ENCODE data around the gene CACNA1B. TPM values are rescaled to one million over a fixed set of nuclear protein-coding genes. Genes with fewer than 3 reads are reported as not detected.

CACNA1B gene
- total and polyA plus RNA-seq, 11 donors: 0.03 to 0.25 (median 0.13) TPM

DNA sequence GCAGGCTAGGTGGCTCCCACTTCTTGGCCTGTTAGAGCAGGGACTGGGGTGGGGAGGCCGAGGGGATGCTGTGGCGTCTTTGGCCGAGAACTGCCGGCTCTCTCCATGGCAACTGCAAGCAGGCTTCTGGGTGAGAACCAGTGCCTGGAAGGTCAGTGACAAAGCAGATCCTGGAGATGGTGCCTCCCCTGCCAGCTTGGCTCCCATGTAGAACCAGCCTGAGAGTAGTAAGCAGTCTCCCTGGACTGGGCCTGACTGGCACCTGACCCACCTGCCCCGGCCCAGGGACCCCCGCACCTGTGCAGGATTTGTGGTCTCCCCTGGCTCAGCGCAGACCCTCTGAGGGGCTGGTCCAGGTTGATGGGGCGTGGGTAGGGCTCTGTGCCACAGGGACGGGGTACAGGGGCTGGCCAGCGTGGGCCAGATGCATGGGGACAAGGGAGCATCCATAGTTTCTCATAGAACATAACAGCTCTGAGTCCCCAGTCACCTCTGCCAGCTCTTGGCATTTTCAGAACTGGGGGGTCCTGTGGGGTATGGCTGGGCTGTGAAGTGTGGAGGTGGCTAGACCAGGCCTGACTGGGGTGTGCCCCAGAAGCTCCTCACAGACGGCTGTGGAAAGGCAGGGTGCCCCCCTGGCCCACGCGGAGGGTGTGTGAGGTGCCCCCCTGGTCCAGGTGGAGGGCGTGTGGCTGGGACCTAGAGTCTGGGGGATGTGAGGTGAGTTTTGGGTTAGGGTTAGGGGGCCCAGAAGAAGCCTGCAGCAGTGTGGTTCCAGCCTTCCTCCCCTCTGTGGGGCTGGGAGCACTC, 22.2 kb downstream of the CACNA1B start:
- TF ChIP-seq, protein P1, sequence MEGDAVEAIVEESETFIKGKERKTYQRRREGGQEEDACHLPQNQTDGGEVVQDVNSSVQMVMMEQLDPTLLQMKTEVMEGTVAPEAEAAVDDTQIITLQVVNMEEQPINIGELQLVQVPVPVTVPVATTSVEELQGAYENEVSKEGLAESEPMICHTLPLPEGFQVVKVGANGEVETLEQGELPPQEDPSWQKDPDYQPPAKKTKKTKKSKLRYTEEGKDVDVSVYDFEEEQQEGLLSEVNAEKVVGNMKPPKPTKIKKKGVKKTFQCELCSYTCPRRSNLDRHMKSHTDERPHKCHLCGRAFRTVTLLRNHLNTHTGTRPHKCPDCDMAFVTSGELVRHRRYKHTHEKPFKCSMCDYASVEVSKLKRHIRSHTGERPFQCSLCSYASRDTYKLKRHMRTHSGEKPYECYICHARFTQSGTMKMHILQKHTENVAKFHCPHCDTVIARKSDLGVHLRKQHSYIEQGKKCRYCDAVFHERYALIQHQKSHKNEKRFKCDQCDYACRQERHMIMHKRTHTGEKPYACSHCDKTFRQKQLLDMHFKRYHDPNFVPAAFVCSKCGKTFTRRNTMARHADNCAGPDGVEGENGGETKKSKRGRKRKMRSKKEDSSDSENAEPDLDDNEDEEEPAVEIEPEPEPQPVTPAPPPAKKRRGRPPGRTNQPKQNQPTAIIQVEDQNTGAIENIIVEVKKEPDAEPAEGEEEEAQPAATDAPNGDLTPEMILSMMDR (IDR thresholded peaks at IDR 0.05): no peak
- no peak for TF ChIP-seq POLR2A (IDR thresholded peaks at IDR 0.05)
- peaks cover 0 to 23% (median 0%) of the 10 kb centered on the region in 12 donors for H3K9me3 ChIP-seq
- no peaks in the 10 kb centered on the region for H3K36me3 ChIP-seq
- no peak overlapping the region for H3K4me3 ChIP-seq
- ATAC-seq (no peak), DNase-seq (no peak)
- intact Hi-C loops (cut with DNase I): no loop called here
- H3K4me1 ChIP-seq: no peaks in the 10 kb centered on the region
- no peak overlapping the region for H3K27ac ChIP-seq
- H3K27me3 ChIP-seq: peaks cover 0 to 20% (median 0%) of the 10 kb centered on the region in 9 donors
- 78 to 85% (median 84%) methylated on average over 12 to 14 of the region's 14 CpGs for WGBS, 4 donors

DNA sequence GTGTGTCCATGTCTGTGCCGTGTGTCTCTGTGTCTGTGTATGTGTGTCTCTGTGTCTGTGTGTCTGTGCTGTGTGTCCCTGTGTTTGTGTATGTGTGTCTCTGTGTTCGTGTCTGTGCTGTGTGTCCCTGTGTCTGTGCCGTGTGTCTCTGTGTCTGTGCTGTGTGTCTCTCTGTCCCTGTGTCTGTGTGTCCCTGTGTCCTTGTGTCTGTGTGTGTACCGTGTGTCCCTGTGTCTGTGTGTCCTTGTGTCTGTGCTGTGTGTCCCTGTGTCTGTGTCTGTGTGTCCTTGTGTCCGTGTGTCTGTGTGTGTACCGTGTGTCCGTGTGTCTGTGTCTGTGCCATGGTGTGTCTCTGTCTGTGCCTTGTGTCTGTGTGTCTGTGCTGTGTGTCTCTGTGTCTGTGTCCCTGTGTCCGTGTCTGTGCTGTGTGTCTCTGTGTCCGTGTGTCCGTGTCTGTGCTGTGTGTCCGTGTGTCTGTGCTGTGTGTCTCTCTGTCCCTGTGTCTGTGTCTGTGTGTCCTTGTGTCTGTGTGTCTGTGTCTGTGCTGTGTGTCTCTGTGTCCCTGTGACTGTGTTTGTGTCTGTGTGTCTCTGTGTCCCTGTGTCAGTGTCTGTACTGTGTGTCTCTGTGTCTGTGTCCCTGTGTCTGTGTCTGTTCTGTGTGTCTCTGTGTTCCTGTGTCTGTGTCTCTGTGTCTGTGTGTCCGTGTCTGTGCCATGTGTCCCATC, 23.2 kb downstream of the CACNA1B start:
- intact Hi-C loops (cut with DNase I): no loop called here
- WGBS, 4 donors: 87 to 92% (median 91%) methylated on average over 12 of the region's 12 CpGs
- DNase-seq (no peak), ATAC-seq (no peak)
- TF ChIP-seq, protein P1 (IDR thresholded peaks at IDR 0.05): no peak
- peaks cover 0 to 23% (median 0%) of the 10 kb centered on the region in 12 donors for H3K9me3 ChIP-seq
- no peaks in the 10 kb centered on the region for H3K36me3 ChIP-seq
- H3K27ac ChIP-seq: no peak overlapping the region
- no peak overlapping the region for H3K4me3 ChIP-seq
- peaks cover 0 to 20% (median 0%) of the 10 kb centered on the region in 9 donors for H3K27me3 ChIP-seq
- H3K4me1 ChIP-seq: no peaks in the 10 kb centered on the region

DNA sequence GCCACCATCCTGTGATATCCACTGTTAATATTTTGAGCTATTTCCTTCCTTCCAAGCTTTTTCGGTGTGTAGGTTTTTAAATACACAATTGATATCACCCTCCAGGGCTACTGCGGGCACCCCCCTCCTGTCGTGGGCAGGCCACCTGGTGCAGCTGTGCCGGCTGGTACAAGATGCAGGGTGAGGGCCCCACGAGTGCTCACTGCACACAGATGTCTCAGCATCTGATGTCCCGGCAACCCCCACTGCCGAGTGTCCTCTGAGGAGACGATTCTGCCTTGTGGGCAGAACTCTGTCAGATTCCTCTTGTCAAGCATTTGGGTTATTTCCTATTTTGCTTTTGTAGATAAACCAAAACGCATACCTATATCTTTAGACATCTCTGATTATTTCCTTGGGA, 25.1 kb downstream of the CACNA1B start:
- Histone ChIP-seq H3K27me3 (peaks cover 0 to 20% (median 0%) of the 10 kb centered on the region in 9 donors), H3K27ac (no peak overlapping the region), H3K4me1 (no peaks in the 10 kb centered on the region), H3K9me3 (peaks cover 0 to 21% (median 0%) of the 10 kb centered on the region in 12 donors), H3K4me3 (no peak overlapping the region), H3K36me3 (no peaks in the 10 kb centered on the region)
- DNase-seq (no peak), ATAC-seq (no peak)
- intact Hi-C loops (cut with DNase I): no loop called here
- 69 to 77% (median 73%) methylated on average over 9 of the region's 9 CpGs for WGBS, 4 donors
- TF ChIP-seq POLR2A (IDR thresholded peaks at IDR 0.05): no peak
- TF ChIP-seq, protein P1 (IDR thresholded peaks at IDR 0.05): no peak

DNA sequence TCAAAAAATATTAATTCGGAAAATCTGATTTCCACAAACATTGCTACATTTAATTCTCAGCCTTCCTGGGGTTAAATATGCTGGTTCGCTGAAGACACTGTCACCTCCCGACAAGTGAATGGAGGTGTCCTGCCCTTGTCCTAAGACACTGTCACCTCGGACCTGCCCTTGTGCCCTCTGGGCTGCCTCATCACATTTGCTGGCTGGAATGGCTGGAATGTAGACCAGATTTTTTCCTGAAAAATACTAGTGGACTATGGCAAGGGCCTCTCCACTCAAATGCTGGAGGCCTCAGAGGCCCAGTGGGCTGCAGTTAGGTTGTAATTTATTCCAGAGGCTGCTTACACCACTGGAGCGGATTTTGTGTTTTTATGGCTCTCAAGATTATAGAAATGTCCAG, 28.2 kb downstream of the CACNA1B start:
- H3K4me3 ChIP-seq: no peak overlapping the region
- TF ChIP-seq, protein P1 (IDR thresholded peaks at IDR 0.05): no peak
- TF ChIP-seq POLR2A (IDR thresholded peaks at IDR 0.05): no peak
- H3K9me3 ChIP-seq: peaks cover 0 to 12% (median 0%) of the 10 kb centered on the region in 12 donors
- no peak overlapping the region for H3K27ac ChIP-seq
- no peak for ATAC-seq
- no peaks in the 10 kb centered on the region for H3K4me1 ChIP-seq
- H3K36me3 ChIP-seq: no peaks in the 10 kb centered on the region
- peaks cover 0 to 26% (median 0%) of the 10 kb centered on the region in 9 donors for H3K27me3 ChIP-seq
- intact Hi-C loops (cut with DNase I): no loop called here
- WGBS, 4 donors: 54 to 74% (median 68%) methylated on average over 5 of the region's 5 CpGs
- no peak for DNase-seq
